HG03175 (cell line): ENCODE data around the gene CACNG5.

ENCODE experiments used
- ATAC-seq: cut with Tn5 transposase; IDR thresholded peaks from one replicate; pipeline ENCODE4 v1.9.1; 2021; ENCODE audit warnings: mild to moderate bottlenecking, moderate library complexity; ENCODE audit not compliant: unreplicated experiment

CACNG5 gene

GRCh38 chr17:66848496-66848895 is 13.6 kb downstream of the CACNG5 start:
- ATAC-seq = no peak

GRCh38 chr17:66849032-66849655 is 14.2 kb downstream of the CACNG5 start:
- no peak for ATAC-seq

- ATAC-seq = no peak
Observed at GRCh38 chr17:66849851-66850580, 15.1 kb downstream of the CACNG5 start.

- no peak for ATAC-seq
Observed at GRCh38 chr17:66850692-66851091, 15.8 kb downstream of the CACNG5 start.

- no peak for ATAC-seq
Observed at GRCh38 chr17:66855204-66855603, 20.3 kb downstream of the CACNG5 start.

- ATAC-seq = no peak
Observed at GRCh38 chr17:66858226-66859083, 23.5 kb downstream of the CACNG5 start.

- no peak for ATAC-seq
Observed at GRCh38 chr17:66859353-66859752, 24.4 kb downstream of the CACNG5 start.

- no peak for ATAC-seq
Observed at GRCh38 chr17:66860204-66860603, 25.3 kb downstream of the CACNG5 start.

GRCh38 chr17:66863820-66864219 is 28.9 kb downstream of the CACNG5 start:
- ATAC-seq = no peak

- ATAC-seq = no peak
Observed at GRCh38 chr17:66865151-66865550, 30.2 kb downstream of the CACNG5 start.

- ATAC-seq = no peak
Observed at GRCh38 chr17:66873962-66874361, 39.0 kb downstream of the CACNG5 start.

- no peak for ATAC-seq
Observed at GRCh38 chr17:66884931-66885330, 50.0 kb downstream of the CACNG5 start.

GRCh38 chr17:66885417-66885816 is 50.5 kb downstream of the CACNG5 start:
- ATAC-seq = no peak

GRCh38 chr17:66889480-66890230 is 54.7 kb downstream of the CACNG5 start:
- no peak for ATAC-seq

GRCh38 chr17:66892246-66892645 is 57.3 kb downstream of the CACNG5 start:
- ATAC-seq = no peak

- no peak for ATAC-seq
Observed at GRCh38 chr17:66893382-66893781, 58.5 kb downstream of the CACNG5 start.

- no peak for ATAC-seq
Observed at GRCh38 chr17:66893863-66894262, 58.9 kb downstream of the CACNG5 start.

GRCh38 chr17:66897141-66897540 is 62.2 kb downstream of the CACNG5 start:
- ATAC-seq = no peak

GRCh38 chr17:66898536-66898935 is 63.6 kb downstream of the CACNG5 start:
- ATAC-seq = no peak

- no peak for ATAC-seq
Observed at GRCh38 chr17:66900126-66901010, 65.5 kb downstream of the CACNG5 start.
